GOT3 (cell line): ENCODE measurements around the gene FAM90A1.
"Not testable (repeated sequence)": the region's sequence is repeated elsewhere in the genome, so short reads cannot be mapped to it uniquely, and the experiment has no call there.

Experiments
- DNase-seq: peaks from one replicate; lab custom pipeline; 2025; ENCODE audit warnings: mixed read lengths; lab: John Stamatoyannopoulos, UW

FAM90A1 gene

DNA sequence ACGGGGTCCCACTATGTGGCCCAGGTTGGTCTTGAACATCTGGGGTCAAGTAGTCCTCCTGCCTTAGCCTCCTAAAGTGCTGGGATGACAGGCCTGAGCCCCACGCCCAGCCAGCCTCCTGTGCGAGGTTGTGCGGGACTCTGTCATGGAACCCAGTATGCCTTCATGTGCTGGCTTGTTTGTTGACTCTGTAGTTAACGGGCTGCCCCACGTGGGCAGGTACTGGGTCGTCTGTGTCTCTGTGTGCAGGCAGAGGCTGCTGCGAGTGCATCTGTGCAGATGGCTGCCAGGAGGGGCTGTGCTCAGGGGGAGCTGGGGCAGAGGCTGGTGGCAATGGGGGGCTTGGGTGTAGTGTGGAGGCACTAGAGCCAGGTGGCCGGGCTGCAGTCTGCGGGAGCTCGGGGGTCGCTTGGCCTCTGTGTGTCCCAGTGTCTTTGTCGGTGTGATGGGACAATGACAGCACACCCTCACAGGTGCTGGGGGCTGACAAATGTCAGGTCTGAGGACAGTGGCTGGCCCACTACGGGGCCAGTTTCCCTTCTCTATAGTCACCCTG is 6.0 kb upstream of the FAM90A1 start:
- DNase-seq = not testable (repeated sequence)

DNA sequence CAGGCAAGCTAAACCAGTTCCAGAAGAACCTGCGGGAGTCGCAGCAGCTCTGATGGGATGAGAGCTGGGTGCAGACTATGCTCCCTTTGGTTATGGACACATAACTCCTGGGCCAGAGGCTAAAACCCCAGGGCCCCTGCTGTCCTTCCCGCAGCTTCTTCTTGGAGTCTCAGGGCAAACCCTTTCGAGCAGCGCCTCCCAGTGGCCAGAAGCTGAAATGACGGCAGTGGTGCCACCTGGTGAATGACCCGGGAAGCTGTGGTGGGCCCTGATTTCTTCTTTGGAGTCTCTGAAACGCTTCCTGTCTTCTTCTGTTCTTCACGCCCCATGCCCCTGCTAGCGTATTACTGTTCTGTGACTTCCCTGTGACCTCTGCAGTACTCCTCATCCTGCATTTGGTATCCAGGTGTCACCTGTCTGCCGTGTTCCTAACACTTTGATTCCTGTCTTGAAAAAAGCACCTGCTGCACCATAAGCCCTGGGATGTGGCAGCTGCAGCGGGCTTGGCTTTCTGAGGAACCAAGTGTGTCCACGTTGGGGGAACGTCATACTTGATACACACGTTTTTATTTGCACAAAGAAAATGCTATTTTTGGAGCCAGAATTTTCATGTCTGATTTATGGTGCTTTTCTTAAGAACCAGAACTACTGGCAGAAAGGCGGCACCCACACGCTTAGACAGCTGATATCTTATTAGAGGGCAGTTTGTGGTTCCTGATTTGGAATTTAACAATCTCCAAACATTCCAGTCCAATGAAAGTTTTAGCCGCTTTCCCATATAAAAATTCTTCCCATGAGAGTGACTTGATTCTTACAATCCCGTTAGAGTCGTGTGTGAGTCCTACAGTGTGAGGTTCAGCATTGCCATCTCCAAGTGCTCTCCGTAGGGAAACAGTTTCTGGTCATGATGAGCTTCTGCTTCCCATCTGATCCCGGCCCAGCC is 4.5 kb upstream of the FAM90A1 start:
- DNase-seq = not testable (repeated sequence)

DNA sequence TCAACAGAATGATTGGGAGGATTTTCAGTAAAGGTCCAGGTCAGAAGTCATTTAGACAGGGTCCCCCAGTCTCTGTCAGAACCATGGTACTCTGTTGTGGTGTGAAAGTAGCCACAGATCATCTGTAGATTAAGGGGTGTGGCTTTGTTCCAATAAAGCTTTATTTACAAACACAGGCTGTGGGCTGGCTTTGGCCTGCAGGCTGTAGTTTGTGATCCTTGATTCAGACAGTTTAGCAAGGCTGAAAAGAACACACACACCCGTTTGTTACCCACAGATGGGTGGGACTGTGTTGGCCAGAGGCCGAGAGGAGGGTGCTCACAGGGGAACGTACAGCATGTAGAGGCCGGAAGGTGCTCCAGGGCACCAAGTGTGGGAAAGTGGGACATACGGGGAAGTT is 3.6 kb upstream of the FAM90A1 start:
- not testable (repeated sequence) for DNase-seq

DNA sequence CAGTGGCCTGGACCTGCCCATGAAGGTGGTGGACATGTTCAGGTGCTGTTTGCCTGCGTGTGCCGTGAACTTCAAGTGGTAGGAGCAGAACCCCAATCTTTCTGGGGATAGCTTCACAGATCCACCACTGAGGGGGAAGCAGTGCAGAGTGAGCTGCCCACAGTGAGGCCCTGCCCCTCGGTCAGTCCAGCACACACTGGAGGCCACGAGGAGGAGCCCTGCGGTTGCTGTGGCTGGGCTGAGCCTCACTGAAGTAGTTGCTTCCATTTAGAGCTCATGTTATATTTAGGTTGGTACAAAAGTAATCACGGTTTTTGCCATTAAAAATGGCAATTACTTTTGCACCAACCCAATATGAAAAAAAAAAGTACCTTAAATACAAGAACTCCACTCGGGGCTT is 2.1 kb upstream of the FAM90A1 start:
- DNase-seq = not testable (repeated sequence)

DNA sequence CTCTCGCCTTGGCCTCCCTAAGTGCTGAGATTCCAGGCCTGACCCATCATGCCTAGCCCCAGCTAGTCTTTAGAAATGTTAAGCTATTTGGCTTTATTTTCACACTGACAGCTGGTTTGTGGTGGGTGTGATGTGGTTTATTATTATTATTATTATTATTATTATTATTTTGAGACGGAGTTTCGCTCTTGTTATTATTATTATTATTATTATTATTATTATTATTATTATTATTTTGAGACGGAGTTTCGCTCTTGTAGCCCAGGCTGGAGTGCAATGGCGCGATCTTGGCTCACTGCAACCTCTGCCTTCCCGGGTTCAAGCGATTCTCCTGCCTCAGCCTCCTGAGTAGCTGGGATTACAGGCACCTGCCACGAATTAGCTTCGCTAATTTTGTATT is 1.2 kb upstream of the FAM90A1 start:
- DNase-seq = not testable (repeated sequence)

DNA sequence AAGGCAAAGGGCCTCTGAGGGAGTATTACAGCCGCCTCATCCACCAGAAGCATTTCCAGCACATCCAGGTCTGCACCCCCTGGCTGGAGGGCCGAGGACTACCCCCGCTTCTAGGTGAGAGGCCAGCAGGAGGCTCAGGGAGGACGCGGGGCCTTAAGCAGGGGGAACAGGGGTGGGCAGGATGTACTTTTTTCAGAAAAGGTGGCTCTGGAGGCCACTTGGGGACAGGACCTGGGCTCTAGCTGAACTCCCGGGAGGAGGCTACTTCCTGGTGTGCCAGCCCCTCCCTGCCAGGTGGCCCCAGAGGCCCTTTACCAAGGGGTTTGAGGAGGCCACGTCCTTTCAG is 287 bp upstream of the FAM90A1 start:
- DNase-seq = not testable (repeated sequence)

DNA sequence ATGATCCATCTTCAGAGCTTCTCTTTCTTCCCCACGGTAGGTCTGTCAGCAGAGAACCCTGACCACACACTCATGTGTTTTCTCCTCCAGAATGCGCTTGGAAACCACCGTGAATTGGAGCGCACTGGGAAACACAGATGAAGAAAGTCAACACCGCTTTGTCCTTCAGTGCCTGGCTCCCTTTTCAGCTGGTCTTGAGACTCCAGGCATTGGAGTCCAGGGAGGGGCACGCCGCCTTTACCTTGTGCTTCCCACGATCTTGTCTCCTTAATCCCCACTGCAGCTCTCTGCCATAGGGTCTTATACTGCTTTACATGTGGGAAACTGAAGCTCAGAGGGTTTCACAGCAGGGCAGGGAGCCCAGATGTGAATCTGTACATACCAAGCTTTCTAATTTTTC is 1.1 kb downstream of the FAM90A1 start:
- no peak for DNase-seq

DNA sequence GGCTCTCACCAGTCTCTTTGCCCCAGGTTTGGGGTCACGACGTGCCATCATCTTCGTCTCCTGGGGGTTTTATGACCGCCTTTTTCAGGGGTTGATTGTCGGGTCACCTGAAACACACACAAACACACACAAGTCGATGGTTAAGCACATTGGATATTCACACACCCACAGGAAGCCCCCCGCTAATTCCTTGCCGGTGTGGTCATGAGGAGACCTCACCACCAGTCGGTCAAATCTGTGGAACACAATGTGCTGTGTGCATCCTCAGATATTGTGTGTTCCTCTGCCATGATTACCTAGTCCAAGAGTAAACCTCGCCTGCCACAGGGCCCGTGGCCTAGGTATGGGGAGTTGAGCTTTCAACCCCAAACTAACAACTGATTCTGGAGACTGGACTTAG is 2.6 kb downstream of the FAM90A1 start:
- not testable (repeated sequence) for DNase-seq

DNA sequence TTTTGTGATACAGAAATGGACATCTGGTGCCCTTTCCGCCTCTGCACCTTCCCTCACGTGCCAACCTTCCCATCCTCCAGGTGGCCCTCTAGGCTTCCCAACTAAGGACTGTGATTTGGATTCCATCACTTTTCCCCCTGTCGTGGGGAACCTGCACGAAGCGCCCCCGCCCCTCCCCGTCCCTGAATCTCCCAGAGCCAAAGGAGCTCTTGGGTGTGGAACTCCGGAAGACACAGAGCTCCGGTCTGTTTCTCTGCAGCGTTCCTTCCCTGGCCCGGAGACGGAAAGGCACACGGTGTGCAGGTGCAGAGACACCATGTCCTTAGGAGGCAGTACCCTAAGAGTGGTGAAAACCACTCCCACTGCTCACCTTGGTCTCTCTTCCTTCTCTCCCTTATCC is 3.8 kb downstream of the FAM90A1 start:
- DNase-seq = not testable (repeated sequence)

DNA sequence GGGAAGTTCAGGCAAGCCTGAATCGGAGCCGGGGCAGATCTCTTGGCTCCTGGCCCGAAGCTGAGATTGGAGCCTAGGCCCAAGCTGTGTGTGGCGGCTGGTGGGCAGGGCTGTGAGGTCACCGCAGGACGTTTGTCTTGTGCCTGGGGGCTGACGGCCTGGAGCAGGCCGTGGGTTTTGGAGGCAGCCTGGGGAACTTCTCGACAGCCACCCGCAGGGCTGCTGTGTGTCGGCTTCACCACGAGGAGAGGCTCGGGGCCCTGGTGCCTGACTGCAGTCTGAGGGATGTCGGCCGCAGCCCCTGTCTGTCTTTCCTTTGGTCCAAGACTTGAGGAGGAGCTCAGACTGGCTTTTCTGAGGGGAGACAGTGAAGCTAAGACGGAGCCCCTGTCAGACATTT is 5.1 kb downstream of the FAM90A1 start:
- not testable (repeated sequence) for DNase-seq

DNA sequence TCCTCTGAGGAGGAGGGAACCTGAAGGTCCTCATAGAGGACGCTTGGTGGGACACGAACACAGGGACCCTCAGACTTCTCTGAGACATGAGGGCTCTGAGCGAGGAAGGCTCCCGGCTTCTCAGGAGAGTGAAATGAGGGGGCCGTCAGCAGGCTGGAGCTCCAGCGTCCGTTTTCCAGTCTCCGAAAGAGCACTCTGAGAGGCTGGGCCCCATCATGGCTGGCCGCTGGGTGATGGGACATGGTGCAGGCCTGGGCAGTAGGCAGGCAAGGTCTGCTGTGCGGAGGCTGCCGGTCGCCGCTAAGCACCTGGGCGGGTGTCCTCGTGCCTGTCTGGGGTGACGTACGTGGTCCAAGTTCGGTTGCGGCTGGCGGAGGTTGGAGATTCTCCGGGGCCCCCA is 5.6 kb downstream of the FAM90A1 start:
- not testable (repeated sequence) for DNase-seq

DNA sequence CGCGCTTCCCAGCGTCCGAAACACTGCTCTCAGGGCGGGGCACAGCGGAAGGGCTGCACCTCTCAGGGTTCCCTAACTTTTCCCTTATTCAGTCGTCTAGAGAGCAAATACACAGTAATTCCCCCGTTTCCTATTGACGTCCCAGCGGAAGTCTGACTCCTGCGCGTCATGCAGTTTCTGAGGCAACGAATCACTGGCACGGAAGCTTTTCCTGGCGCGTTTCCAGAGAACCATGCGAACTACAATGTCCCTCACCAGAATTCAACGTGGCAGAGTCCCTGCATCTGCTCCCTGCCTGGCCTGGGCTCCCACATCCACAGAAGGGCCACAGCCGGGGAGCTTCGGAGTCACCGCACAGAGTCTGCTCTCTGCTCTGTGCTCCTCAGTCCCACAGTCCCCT is 6.0 kb downstream of the FAM90A1 start:
- not testable (repeated sequence) for DNase-seq

DNA sequence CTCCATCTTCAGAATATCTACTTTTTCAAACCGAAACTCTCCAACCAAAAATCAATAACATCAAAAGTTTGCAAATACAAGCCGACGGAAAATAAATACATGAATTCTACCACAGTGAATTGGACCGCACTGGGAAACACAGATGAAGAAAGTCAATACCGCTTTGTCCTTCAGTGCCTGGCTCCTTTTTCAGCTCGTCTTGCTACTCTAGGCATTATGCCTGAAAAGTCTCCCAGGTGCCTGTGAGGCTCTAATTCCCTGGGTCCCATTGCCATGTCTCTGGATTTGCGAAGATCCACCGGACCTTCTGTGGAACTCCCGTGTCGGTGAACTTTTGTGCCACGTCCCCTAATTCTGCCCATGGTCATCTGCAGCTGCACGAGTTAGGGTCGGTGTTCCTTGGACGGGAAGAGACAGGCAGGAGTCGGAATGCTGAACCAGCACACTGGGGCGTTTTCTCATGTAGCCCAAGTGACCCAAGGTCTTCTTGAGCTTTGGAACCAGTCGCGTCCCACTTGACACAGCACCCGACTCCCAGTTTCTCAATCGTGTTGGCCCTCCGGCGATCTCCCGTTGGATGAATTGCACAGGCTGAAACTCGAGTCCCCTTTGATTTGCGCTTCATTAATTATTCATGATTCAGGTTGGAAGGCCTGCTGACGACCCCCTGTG is 8.6 kb downstream of the FAM90A1 start:
- not testable (repeated sequence) for DNase-seq

DNA sequence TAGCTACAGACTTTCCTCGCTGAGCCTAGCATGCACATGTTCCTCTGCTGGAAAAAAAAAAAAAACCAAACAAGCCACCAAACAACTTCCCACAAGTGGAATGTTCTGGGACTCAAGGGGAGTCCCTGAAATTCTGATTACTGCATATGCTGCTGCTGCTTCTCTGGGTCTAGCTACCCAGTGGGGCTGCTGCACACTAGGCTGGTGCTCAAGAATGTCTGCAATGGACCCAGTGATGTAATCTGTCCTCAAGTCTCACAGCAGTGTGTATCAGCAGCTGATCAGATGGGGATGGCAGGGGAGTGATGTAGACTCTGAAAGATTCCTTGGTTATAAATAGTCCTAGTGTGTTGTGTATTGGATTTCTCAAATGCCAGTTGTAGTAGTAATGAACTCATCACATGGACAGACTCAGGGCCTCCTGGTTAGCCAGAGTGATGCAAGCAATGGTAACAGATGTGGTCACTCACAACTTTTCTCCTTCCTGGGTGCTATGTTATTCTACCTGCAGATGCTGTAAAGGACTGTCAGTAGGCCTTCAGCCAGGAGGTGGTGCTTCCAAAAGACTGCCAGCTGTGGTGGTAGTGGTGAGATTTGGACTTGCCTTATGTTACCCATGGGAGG is 29.6 kb downstream of the FAM90A1 start:
- not testable (repeated sequence) for DNase-seq

DNA sequence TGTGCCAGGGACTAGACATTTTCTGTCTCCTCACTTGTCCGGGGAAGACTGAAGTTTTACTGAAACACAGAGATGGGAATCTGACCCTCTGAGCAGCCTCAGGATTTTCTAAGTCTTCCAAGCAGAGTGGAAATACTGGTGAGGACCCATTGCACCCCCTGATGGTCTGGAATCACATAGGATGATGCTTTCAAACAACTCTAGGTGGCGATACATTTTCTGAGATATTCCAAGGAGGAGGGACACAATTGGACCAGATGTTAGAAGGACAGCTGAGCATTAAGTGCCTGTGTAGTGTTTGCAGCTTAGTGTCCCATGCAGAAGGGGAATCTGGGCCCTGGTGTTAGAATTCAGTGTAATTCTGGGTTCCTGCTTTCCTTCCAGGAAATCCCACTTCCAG is 39.3 kb downstream of the FAM90A1 start:
- not testable (repeated sequence) for DNase-seq

DNA sequence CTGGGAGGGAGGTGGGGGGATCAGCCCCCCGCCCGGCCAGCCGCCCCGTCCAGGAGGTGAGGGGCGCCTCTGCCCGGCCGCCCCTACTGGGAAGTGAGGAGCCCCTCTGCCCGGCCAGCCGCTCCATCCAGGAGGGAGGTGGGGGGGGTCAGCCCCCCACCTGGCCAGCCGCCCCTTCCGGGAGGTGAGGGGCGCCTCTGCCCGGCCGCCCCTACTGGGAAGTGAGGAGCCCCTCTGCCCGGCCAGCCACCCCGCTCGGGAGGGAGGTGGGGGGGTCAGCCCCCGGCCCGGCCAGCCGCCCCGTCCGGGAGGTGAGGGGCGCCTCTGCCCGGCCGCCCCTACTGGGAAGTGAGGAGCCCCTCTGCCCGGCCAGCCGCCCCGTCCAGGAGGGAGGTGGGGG is 43.2 kb downstream of the FAM90A1 start:
- DNase-seq = not testable (repeated sequence)

DNA sequence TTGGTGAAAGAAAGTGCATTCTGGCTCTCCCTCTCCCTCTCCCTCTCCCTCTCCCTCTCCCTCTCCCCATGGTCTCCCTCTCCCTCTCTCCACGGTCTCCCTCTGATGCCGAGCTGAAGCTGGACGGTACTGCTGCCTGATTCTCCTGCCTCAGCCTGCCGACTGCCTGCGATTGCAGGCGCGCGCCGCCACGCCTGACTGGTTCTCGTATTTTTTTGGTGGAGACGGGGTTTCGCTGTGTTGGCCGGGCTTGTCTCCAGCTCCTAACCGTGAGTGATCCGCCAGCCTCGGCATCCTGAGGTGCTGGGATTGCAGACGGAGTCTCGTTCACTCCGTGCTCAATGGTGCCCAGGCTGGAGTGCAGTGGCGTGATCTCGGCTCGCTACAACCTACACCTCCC is 44.1 kb downstream of the FAM90A1 start:
- DNase-seq = not testable (repeated sequence)

DNA sequence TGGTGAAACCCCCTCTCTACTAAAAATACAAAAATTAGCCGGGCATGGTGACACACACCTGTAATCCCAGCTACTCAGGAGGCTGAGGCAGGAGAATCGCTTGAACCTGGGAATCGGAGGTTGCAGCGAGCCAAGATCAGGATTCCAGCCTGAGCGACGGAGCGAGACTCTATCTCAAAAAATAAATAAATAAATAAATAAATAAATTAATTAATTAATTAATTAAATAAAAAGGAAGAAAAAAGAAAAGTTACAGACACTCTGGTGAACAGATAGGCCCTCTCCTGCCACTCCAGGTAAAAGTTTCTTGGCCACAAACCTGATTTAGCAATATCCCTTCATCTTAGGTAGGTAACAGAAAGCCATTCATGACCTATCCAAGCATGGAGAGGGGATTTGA is 44.5 kb downstream of the FAM90A1 start:
- DNase-seq = not testable (repeated sequence)

DNA sequence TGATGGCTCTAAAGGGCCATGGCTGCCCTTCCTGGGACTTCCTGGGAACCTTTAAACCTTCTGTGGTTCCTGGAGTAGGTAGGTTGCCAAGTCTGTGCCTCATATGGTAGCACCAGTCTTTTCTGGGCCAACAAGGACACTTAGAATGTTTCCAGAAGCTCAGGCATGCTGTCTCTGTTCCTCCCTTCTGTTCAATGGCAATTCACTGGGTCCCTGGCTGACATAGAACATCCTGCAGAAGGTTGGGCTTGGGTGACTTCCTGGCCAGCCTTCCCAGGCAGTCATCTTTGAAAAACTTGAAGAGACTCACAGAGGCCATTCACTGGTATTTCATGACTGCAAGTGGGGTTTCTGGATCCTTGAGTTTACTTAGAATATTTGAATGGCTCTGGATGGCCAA is 46.1 kb downstream of the FAM90A1 start:
- DNase-seq = not testable (repeated sequence)

DNA sequence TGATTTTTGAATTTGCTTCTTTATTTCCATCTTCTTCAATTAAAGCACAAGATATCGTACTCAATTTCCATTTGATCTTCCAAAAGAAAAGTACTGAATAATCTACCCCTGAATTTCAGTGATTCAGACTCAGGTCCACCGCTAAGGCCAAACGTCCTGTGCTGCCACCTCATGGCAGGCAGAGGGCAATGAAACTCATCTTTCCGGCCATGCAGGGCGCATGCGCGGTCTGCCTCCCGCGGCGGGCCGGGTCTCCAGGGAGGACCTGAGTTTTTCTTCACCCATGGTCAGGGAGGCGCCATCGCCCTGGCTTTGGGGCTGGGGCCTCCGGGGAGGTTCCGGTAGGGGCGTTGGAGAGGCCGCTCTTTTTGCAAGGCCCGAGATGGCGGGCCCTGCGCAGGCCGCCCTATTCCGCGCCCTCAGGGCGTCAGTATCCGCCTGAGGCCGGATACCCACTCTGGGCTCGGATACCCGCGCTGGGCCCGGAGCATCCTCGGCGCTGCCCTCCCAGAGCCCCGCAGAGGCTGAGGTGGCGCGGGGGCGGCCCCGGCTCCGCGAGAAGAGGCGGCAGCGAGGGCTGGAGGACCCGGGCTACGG is 47.3 kb downstream of the FAM90A1 start:
- peak; percentile 70 for DNase-seq

DNA sequence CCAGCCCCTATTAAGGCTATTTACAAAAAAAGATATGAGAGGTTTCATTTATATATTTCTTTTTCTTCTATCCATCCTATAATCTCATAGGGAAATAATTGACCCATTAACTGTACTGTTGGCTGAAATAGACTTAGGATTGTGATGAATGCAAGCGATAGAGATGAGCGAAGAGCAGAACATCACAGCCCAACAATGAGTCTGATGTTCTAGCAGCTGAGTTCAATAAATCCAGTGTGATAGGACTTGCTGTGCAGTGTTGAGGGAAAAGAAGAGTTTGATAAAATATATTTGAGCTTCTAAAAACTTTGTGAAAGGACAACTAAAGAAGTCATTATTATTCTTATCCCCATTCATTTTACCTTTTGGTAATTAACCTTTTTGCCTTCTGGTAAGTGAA is 54.5 kb downstream of the FAM90A1 start:
- DNase-seq = not testable (repeated sequence)
